GM18907 (cell line): ENCODE data around the gene TEX53.

Source experiments
- ATAC-seq: cut with Tn5 transposase; IDR thresholded peaks from one replicate; pipeline ENCODE4 v1.9.1; 2021; ENCODE audit warnings: mild to moderate bottlenecking, moderate library complexity; ENCODE audit not compliant: unreplicated experiment

The TEX53 gene

GRCh38 chr9:114641967-114642366 lies 15.6 kb downstream of the TEX53 start:
- ATAC-seq: no peak

GRCh38 chr9:114638404-114638803 lies 19.2 kb downstream of the TEX53 start:
- ATAC-seq: no peak

DNA sequence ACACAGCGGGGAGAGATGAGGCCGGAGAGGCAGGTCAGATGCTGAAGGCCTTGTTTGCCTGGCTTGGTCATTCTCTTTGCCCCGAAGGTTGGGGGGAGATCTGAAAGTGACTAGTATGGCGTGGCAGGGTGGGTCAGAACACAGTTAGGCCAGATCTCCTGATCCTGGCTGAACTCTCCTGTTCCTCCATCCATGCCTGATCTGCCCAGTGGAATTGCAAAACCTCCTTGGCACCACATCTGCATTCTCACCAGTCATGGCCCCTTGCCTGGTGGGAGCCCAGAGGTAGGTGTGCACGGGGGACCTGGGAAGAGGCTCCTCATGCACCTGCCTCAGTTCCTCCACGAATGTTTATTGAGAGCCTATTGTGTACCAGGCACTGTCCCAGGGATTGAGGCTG lies 23.2 kb downstream of the TEX53 start:
- ATAC-seq: no peak

GRCh38 chr9:114633438-114634089 lies 24.0 kb downstream of the TEX53 start:
- no peak for ATAC-seq

DNA sequence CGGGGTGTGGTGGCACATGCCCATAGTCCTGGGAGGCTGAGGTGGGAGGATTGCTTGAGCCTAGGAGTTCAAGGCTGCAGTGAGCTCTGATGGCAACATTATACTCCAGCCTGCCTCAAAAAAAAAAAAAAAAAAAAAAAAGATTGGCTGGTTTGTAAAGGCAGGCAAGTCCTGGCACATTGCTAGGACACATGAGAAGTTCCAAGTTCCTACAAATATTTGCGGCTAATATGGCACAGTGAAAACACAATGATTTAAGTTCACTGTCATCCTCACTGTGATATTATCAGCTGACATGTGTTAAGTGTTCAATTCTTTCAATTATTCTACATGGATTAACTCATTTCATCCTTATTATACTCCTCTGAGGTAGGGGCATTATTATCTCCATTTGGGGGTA lies 26.4 kb downstream of the TEX53 start:
- ATAC-seq: no peak

GRCh38 chr9:114629563-114630090 lies 28.0 kb downstream of the TEX53 start:
- ATAC-seq: no peak

GRCh38 chr9:114627553-114627952 lies 30.1 kb downstream of the TEX53 start:
- ATAC-seq: no peak

- no peak for ATAC-seq
Observed at GRCh38 chr9:114626415-114627020, 31.1 kb downstream of the TEX53 start.

GRCh38 chr9:114624677-114625076 lies 32.9 kb downstream of the TEX53 start:
- ATAC-seq: no peak

DNA sequence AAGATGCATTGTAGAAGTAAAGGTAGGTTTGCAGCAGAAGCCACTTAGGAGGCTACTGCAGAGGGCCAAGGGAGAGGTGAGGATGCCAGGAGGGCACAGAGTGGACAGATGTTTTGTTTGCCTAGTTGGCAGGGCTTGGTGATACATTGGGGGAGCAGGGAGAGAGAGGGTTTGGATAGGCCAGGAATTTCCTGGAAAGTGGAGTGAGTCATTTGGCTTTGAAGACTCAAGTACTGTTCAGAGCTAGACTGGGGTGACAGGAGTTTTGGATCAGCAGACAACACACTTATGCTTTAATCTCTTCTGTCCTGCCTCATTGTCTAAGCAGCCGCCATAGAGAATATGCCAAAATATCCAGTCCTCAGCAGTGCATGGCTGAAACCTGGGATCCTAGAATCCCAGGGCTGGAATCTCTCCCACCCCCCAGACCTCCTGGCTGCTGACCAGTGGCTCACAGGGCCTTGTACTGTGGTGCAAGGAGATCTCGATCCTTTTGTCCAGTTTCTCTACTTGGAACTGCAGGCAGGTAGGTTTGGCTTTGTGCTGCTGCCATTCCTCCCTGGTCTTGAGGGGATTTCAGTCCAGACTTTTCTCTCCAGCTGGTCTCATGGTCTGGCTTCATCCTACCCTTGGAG lies 35.5 kb downstream of the TEX53 start:
- no peak for ATAC-seq

GRCh38 chr9:114621561-114621960 lies 36.0 kb downstream of the TEX53 start:
- no peak for ATAC-seq

DNA sequence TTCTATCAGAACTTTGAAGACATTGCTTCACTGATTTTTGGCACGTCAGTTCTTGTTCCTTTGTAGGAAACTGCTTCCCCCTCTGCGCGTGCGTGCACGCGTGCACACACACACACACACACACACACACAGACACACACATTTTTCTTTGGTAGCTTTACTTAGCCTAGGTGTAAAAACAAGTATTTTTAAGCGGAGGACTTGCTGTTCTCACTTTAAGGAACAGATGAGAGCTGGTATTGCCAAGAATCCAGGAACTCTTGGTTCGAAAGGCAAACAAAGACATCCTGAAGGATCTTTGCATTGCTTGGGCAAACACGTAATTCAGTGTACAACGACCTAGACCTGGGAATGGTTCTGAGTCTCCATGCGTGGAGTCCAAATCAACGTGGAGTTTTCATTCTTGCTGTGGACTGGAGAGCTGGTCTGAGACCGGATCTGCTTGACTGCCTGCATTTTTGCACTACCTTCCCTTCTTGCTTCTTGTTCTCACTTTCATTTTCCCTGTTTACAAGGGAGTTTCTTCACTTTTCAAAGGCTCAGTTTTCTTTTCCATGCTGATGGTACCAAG lies 38.3 kb downstream of the TEX53 start:
- ATAC-seq: no peak

- ATAC-seq: peak; percentile 79
Observed at GRCh38 chr9:114616684-114617520, 40.7 kb downstream of the TEX53 start.

DNA sequence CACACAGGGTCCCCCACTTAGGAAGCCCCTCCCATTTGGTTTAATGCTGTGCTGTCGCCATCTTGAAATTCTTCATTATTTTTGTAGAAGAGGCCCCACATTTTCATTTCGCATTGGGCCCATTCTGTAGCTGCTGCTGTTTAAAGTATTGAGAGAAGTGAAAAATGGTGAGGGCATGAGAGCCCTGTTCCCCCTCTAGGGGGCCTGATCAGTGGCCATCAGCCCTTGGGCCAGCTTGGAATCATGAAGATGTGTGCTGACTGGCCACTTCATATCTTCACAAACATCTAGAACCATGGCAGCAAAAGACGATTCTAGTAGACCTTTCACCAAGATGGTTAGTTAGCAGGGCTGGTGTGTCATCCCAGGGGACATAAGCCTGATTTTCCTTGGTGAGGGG lies 43.2 kb downstream of the TEX53 start:
- ATAC-seq: no peak

GRCh38 chr9:114613919-114614318 lies 43.7 kb downstream of the TEX53 start:
- ATAC-seq: no peak

GRCh38 chr9:114613087-114613486 lies 44.5 kb downstream of the TEX53 start:
- no peak for ATAC-seq

DNA sequence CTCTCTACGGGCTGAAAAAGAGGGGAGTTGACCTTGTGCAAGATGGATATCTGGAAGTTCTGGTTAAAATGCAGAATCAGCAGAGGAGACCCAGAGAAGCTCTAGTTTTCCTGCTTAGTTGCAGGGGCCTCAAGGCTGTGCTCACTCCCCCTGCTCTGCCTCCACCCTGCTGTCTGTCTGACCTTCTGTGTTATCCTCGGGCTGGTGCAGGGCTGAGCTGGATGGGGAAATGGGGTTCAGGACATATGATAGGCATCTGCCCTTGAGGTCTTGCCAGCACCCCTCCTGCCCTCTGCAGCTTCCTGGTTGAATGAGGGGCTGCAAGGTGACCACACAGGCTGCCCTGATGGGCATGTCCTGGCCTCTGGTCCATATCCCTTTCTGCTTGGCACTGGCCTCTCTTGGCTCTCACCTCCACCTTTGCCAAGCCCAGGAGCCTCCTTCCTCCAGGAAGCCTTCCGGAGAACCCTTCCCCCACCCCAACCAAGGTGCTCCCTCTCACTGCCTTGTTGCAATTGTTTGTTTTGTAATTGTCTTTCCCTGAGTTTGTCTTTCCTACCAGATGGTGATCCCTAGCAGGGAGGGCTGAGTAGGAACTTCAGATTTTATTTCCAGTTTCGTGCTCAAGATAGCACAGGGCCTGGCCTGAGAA lies 45.2 kb downstream of the TEX53 start:
- no peak for ATAC-seq

DNA sequence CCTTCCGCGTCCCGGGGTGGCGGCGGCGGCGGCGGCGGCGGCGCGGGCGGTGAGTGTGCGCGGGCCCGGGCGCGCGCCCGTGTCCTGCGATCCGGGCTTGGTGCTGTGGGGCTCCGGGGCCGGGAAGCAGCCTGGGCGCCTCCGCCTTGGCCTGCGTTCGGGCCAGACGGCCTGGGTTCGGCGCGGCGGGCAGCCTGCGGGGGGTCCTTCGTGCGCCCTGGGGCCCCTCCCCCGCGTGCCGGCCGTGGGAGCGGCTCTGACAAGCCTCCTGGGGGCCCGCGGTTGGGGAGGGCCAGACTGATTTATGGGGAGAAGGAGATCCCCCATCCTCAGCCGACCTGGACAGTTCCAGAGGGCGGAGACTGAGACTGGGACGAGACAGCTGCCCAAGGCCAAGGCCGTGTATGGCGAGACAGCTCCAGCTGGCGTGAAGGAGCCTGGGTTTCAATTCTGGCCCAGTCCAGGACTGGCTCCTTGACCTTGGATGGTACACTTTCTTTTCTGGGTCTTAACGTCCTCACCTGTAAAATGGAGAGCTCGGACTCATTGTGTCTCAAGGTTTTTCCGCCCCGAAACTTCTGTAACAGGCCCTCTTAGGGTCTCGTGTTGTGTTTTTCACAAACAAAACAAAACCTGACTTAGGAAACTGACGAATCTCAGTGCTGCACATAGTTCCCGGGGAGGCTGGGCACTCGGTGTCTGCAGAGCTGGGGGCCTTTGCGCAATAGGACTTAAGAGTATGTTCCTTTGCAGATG lies 45.9 kb downstream of the TEX53 start:
- ATAC-seq: peak; percentile 47

- no peak for ATAC-seq
Observed at GRCh38 chr9:114608525-114608796, 49.1 kb downstream of the TEX53 start.
